Activated CD4-positive, CD25-positive, alpha-beta regulatory T cell treated with anti-CD3 and anti-CD28 coated beads, Interleukin-2, amount 50 U/mL, for 72 hours (primary cell): ENCODE measurements around the gene HECTD2.
"Not testable (repeated sequence)": the region's sequence is repeated elsewhere in the genome, so short reads cannot be mapped to it uniquely, and the experiment has no call there.

Source experiments
- DNase-seq: peaks from one replicate; pipeline ENCODE4 v3.0.0; 2021

The HECTD2 gene, protein sequence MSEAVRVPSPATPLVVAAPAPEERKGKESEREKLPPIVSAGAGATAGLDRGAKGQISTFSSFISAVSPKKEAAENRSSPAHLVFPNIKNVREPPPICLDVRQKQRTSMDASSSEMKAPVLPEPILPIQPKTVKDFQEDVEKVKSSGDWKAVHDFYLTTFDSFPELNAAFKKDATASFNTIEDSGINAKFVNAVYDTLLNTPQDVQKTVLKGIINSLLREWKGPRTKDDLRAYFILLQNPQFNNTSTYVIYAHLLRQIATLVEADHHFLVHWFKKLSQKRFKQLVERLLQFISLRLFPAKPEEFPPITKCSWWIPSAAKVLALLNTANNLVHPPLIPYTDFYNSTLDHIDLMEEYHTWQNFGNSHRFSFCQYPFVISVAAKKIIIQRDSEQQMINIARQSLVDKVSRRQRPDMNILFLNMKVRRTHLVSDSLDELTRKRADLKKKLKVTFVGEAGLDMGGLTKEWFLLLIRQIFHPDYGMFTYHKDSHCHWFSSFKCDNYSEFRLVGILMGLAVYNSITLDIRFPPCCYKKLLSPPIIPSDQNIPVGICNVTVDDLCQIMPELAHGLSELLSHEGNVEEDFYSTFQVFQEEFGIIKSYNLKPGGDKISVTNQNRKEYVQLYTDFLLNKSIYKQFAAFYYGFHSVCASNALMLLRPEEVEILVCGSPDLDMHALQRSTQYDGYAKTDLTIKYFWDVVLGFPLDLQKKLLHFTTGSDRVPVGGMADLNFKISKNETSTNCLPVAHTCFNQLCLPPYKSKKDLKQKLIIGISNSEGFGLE

DNA sequence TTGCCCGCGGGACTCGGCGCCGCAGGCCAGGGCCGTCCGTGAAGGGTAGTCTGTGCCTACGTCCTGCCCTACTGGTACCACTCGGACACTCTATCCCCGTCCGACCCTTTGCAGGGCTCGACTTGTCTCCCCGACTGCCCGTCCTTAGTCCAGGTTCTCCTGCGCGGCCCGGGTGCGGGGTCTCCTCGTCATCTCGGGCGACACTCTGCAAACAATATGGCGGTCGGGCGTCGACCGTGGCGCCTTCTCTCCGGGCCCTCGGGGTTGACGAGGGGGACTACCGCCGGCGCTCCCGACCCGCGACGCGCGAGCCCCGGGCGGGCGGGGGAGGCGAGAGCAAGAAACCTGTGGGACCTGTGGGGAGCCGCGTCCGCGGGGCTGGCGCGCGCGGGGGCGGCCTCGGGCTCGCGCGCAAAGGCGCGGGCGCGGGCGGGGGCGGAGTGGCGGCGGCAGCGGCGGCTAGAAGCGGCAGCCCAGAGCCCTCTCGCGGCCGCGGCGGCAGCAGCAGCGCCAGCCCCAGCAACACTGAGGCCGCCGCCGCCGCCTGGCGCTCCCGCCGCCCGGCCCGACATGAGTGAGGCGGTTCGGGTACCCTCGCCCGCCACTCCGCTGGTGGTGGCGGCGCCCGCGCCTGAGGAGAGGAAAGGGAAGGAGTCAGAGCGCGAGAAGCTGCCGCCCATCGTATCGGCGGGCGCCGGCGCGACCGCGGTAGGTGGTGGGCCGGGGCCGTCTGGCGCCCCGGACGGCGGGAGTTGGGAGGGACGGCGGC lies at the start of gene HECTD2:
Gene HECTD2, plus strand, starts transcription at position 476 of the 769 bp plus-strand sequence. Its CDS starts 95 bp downstream, at position 571.
- peak; percentile 87 for DNase-seq

DNA sequence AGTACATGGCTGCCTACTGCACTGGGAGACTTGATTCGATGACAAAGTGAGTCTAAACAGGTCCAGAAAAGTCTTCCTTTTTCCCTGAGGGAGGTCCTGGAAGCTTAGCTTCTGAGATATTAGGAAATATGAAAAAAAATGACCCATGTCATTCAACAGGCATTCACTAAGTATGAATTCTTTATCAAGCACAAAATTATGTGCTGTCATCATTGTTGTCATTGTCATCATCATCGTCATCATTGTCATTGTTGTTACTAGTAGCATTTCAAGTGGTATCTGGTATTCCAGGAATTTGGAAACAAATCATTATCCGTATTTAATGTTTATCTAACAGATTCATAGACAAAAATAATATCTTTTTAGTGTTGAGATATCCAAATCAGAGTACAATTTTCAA lies 49.7 kb upstream of the HECTD2 start:
- no peak for DNase-seq

DNA sequence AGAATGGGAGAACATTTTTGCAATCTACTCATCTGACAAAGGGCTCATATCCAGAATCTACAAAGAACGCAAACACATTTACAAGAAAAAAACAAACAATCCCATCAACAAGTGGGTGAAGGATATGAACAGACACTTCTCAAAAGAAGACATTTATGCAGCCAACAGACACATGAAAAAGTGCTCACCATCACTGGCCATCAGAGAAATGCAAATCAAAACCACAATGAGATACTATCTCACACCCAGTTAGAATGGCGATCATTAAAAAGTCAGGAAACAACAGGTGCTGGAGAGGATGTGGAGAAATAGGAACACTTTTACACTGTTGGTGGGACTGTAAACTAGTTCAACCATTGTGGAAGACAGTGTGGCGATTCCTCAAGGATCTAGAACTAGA lies 44.6 kb upstream of the HECTD2 start:
- DNase-seq: not testable (repeated sequence)

DNA sequence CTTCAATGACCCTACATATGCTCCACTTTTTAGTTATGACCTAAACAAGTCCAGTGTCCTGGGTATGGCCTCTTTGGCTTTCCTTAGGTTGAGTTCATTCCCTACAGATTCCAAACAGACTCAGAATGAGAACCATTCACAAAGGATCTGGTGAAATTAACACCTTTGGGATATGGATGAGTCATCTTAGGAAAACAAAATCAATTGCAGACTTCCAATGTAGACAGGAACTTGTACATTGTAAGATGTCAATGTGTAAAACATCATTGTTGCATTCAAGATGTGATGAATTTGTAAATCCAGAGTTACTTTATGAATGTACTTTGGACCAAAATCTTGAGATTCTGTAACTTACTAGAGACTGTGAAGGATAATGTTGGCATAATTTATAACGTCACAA lies 43.4 kb upstream of the HECTD2 start:
- no peak for DNase-seq

DNA sequence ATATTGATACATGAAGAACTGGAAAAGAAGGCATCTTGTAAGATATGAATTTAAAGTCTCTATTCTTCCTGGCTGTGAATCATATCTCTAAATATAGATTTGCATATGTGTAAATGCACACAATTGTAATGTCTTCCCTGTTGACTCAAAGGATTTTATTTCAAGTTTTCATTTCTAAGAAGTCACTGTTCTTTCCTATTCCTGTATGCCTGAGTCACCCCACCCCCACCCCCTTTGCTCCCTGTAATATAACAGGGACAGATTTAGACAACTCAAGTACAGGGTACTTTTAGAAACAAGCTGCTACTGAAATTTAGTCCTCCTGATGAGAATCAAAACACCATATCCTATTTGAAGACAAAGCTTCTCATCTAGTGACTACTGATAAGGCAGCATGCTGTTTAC lies 43.0 kb upstream of the HECTD2 start:
- no peak for DNase-seq

DNA sequence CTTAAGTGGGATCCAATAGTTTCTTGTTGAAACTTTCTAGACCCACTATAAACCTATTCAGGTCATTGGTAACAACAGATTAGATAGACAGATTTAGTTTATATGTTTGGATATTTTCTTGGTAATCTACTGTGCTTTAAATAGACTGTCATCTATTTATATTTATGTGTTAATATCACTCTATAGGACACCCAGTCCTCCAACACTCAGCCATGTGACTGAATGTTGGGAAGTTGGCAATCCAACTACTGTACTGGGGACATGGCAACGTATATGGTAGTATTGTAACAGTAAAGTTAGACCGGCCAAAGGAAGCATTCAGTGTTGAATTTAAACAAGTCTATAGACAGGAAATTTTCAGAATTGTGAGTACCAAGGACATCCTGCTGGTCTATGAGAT lies 42.6 kb upstream of the HECTD2 start:
- no peak for DNase-seq

DNA sequence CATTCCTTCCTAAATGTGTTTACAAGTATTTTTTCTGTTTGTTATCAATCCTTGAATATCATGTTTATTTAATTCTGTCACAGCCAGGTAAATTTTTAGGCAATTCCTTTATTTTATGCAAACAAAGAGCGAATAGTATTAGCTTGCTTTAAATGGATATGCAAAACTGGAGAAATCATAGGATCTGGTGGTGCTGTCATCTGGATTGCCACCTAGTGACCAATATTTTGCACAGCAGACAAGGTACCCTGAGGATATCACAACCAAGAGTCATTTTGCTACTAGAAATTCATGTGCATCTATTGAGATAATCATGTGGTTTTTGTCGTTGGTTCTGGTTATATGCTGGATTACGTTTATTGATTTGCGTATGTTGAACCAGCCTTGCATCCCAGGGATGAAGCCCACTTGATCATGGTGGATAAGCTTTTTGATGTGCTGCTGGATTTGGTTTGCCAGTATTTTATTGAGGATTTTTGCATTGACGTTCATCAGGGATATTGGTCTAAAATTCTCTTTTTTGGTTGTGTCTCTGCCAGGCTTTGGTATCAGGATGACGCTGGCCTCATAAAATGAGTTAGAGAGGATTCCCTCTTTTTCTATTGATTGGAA lies 40.1 kb upstream of the HECTD2 start:
- DNase-seq: not testable (repeated sequence)

DNA sequence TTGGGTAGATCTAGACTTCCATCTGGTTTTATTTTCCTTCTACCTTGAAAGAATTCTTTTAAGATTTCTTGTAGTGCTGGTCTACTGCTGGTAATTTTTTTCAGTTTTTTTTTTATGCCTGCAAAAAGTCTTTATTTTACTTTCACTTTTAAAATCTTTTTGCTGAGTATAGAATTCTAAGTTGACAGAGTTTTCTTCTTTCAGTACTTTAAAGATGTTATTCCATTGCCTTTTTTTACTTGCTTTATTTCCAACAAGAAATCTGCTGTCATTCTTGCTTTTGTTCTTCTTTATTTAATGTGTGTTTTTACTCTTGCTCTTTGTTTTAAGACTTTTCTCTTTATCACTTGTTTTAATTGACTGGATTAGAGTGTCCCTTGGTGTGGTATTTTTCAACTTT lies 36.1 kb upstream of the HECTD2 start:
- DNase-seq: no peak

DNA sequence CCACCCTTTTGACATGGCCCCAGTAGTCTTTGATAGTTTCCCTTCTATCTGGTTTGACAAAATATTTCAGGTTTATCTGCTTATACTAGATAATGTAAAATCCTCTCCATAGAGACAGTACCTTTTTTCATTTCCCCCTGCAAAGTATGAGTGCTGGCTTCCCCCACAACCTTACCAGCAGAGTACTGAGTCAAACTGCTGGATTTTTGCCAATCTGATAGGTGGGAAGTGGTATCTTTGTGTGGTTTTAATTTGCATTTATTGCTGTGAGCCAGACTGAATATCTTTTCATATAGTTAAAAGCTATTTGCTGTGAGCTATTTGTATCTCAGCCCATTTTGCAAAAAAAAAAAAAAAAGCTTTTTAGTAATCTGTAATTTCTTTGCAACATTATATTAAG lies 32.1 kb upstream of the HECTD2 start:
- DNase-seq: no peak

DNA sequence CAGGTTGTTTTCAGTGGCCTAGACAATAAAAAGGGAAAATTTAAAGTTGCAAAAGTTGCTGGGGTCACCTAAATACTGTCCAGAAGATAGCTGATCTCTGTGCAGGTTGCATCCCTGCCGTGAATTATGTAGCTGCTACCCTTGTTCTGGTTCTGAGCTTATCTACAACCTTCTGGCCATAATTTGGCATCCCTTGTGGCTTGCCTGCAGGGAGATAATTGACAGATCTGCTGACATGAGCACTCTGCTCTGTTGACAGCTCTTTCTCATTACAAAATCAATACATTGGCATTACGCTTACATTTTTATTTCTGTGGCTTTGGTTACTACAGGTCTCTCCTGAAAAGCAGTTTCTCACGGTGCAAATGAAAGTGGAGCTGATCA lies 29.3 kb upstream of the HECTD2 start:
- DNase-seq: no peak

DNA sequence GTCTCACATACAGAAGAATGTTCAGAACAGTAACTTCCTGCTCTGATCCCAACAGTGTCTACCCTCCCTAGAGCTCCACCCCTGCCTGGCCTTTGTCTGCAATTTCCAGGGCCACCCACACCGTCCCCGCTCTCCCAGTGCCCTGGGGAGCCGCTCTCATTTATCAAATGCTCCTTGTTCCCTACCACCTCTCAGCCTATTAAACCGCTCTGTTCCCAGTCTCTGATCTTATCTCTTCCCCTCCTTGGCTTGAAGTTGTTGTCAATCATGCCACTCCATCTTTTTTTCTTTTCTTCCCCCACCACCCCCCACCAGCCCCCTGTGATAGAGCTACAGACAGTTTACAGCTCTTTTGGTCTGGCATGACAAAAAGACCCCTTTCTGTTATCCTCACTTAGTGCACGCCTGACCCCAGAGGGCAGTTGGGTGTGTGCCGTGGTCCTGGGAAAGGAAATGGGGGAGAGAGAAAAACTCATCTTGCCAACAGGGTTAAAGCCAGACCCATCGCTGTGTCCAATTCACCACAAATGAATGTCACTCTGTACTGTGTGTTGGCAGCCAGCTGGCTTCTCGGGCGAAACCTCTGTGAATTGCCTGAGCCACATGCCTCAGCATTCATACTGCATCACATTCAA lies 28.8 kb upstream of the HECTD2 start:
- no peak for DNase-seq

DNA sequence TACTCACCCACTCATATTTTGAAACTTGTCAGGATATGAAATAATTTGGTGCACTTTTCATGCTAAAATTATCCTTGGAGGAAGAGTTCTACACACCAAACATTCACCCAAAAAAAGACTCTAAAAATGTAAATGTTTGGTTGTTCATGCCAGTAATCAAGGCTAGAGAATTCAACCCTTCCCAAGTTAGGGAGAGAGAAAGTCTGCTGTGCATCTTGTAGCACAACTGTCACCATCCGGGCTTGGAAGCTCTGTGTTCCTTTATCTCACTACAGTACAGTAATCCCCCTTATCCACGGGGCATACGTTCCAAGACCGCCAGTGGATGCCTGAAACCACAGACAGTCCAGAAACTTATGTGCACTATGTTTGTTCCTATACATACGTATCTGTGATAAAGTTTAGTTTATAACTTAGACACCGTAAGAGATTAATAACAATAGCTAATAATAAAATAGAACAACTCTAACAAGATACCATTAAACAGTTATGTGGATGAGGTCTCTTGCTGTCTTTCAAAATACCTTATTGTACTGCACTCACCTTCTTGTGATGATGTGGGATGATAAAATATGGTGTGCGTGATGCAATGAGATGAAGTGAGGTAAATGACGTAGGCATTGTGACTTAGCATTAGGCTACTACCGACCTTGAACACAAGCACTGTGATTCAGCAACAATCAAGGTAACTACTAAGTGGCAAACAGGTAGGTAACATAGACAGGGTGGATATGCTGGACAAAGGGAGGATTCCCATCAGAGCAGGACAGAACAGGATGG lies 24.6 kb upstream of the HECTD2 start:
- DNase-seq: no peak

DNA sequence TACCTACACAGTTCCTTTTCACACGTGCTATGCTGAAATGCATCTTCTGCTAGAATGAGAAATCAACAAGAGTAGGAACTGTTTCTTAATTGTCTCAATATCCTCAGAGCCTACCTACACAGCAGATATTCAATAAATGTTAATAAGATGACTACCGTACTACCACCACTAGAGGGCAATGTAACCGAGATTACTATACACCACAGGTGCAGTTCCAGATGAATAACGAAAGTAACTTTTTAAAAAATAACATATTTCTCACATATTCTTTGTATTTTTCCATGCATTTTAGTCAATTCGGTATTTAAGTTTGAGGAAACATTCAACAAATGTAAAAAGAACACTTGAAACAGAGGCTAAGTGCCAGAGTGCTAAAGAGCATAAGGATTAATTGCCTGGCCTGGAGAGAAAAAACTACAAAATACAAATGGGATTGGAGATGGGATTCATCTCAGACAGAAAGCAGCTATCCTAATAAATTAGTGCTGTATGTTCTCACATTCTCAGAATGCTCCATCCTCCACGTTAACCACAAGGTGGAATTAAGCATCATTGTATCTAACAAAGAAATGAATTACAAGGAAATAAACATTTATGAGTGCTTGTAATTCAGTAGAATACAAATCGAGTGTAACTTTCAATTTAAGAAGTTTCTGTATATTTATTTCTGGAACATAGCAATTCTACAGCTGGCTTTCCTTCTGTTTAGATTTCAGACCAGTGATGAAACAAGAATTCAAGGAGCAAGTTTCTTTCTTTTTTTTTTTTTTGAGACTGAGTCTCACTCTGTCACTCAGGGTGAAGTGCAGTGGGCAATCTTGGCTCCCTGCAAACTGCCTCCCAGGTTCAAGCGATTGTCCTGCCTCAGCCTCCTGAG lies 20.3 kb upstream of the HECTD2 start:
- no peak for DNase-seq

DNA sequence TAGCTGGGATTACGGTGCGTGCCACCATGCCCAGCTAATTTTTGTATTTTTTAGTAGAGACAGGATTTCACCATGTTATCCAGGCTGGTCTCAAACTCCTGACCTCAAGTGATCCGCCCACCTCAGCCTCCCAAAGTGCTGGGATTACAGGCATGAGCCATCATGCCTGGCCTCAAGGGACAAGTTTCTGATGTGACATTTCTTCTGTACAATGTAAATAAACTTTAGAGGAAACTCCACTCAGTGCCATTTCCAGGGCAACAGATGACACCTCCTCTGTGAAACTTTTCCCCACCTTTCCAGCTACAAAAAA lies 19.7 kb upstream of the HECTD2 start:
- DNase-seq: not testable (repeated sequence)

DNA sequence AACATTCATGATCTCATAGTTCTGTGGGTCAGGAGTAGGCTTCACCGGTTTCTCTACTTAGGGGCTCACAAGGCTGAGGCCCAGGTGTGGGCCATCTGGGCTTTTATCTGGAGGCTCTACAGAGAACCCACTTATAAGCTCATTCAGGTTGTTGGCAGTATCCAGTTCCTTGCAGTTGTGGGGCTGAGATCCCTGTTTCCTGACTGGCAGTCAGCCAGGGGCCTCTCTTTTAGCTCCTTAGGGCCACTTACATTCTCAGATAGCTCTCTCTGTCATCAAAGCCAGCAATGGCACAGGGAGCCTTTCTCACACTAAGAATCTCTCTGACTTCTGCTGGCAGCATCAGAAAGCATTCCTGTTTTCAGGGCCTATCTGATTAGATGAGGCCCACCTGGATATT lies 18.2 kb upstream of the HECTD2 start:
- no peak for DNase-seq

DNA sequence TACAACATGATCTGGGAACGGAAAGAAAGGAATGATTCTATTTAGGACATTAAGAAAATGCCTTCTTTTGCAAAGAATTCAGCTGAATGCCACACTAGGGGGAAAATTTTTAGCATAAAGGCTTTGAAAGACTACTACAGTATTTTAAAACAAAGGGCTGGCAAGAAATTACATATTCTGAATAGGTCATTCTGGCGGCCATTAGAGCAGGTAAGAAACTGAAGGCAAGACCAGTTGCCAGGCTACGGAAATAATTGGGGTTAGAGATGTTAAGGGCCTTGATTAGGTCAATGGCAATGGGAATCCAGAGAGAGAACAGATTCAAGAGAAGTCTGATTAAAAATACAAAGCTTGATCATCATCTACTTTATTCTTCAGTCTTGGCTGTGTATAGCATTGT lies 3.8 kb upstream of the HECTD2 start:
- no peak for DNase-seq

DNA sequence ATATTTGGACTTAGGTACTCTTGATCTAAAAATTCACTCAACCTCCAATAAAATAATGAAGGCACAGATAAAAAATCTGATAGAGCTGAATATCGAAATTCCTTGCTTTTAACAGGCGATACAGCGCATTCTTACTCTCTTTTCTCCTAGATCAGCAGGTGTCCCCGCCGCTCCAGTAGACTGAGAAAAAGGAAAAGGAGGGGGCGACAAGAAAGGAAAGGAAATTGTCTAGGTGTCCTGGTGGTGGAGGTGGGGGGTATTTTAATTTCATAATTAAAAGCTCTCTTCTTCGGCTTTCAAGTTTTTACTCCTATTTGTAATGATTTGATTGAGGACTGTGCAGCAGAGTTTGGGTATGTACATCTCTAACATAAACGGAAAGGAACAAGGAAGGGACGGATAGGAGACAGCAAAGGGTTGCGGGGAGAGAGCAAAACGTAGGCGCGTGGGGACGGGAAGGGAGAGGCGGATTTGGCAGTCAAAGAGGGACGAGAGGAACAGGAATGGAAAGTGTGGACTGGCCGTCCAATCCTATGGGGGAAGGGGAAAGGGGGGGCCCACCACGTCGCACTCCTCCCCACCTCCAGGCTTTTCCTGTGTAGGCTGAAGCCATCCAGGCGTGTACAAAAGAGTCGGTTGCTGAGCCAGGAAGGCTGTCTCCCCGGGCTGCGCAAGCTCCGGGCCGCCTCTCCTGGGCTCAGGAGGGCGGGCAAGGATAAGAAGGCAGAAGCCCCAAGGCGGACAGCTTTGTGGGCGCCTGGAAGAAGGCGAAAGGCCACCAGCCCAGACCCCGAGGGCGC lies 875 bp upstream of the HECTD2 start:
- DNase-seq: no peak

DNA sequence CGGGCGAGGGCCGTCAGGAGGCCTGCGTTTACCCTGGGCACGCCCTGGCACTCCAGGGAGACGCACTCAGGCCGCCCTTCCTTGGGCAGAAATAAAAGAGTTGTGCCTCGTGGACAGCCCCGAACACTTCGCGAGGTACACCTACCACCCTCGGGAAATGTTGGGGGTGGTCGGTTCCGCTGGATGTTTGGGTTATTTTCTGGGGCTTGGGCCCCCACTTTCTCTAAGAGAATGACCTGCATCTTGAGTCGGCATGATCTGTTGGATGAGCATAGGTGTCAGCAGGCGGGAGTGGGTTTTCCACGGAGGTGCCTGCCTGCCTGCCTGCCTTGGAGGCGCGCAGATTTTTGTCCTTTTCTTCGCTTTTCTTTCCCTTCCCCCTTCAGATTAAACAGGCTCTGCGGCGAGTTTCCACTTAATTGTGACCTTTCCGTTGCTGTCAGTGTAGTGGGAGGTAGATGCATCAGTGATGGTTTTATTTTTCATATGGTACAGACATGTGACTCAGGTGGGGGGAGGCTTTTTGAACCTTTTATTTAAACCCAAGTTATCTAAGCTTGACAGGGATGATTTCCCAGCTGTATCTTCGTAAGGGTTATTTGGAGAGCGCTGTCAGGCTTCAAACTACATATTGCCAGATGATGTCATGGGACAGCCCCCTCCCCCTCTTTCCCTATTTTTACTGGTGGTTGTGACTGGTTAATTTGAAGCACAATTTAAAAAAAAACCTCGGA lies 661 bp downstream of the HECTD2 start:
- DNase-seq: no peak

DNA sequence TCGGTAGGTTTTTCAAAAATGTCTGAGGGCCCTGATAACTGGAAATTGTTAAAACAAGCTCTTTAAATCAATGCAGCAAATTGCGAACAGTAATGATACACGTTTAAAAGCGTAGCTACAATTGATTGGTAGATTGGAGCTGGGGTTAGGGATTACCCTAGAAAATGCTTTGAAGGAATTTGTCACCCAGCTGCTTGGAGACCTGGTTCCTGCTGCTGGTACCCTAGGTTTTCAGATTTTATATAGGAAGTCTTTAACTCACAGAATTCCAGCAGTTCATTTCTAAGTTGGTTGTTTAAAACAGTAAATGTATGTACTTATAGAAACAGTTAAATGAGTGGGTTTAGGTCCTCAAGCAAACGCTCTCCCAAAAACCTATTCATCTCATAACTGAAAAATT lies 1.5 kb downstream of the HECTD2 start:
- no peak for DNase-seq
